ENCODE measurements around the gene ADCY1. TPM values are rescaled to one million over a fixed set of nuclear protein-coding genes. Genes with fewer than 3 reads are reported as not detected.

The ADCY1 gene
- total RNA-seq, 1 experiment from 2014 or later: 0.08 TPM

- DNase-seq (ENCODE audit: low read depth): no peak
These were observed 115.9 kb downstream of the ADCY1 start for GRCh38 chr7:45689797-45690761.

- no peak for DNase-seq (ENCODE audit: low read depth)
These were observed 116.6 kb downstream of the ADCY1 start for GRCh38 chr7:45690762-45691150.

- no peak for DNase-seq (ENCODE audit: low read depth)
These were observed 117.0 kb downstream of the ADCY1 start for GRCh38 chr7:45691155-45691656.

- no peak for DNase-seq (ENCODE audit: low read depth)
These were observed 117.9 kb downstream of the ADCY1 start for GRCh38 chr7:45692031-45692430.

GRCh38 chr7:45695249-45695995 lies 121.3 kb downstream of the ADCY1 start:
- DNase-seq (ENCODE audit: low read depth): no peak

- no peak for DNase-seq (ENCODE audit: low read depth)
These were observed 122.3 kb downstream of the ADCY1 start for GRCh38 chr7:45696476-45696875.

- DNase-seq (ENCODE audit: low read depth): peak; percentile 40
These were observed 123.5 kb downstream of the ADCY1 start for GRCh38 chr7:45697576-45698136.

- DNase-seq (ENCODE audit: low read depth): no peak
These were observed 124.3 kb downstream of the ADCY1 start for GRCh38 chr7:45698303-45699014.

GRCh38 chr7:45699015-45699309 lies 124.8 kb downstream of the ADCY1 start:
- no peak for DNase-seq (ENCODE audit: low read depth)

- no peak for DNase-seq (ENCODE audit: low read depth)
These were observed 125.7 kb downstream of the ADCY1 start for GRCh38 chr7:45699726-45700390.

GRCh38 chr7:45700556-45700955 lies 126.4 kb downstream of the ADCY1 start:
- DNase-seq (ENCODE audit: low read depth): no peak

- no peak for DNase-seq (ENCODE audit: low read depth)
These were observed 127.7 kb downstream of the ADCY1 start for GRCh38 chr7:45701701-45702510.

GRCh38 chr7:45702751-45703150 lies 128.6 kb downstream of the ADCY1 start:
- DNase-seq (ENCODE audit: low read depth): no peak

GRCh38 chr7:45703373-45703821 lies 129.2 kb downstream of the ADCY1 start:
- DNase-seq (ENCODE audit: low read depth): no peak

GRCh38 chr7:45703911-45704682 lies 129.9 kb downstream of the ADCY1 start:
- DNase-seq (ENCODE audit: low read depth): no peak

- no peak for DNase-seq (ENCODE audit: low read depth)
These were observed 130.5 kb downstream of the ADCY1 start for GRCh38 chr7:45704683-45705016.

- DNase-seq (ENCODE audit: low read depth): no peak
These were observed 134.1 kb downstream of the ADCY1 start for GRCh38 chr7:45708046-45708950.

Data from HT1080 (cell line).